PFSK-1 (cell line): ENCODE measurements around the gene KIF20B.

Experiments
- FOXP2 ChIP-seq: optimal IDR thresholded peaks from 2 replicates; pipeline ENCODE3; 2011; ENCODE audit warnings: borderline replicate concordance, control low read depth, inconsistent platforms; ENCODE audit not compliant: insufficient read depth; ENCODE audit errors: extremely low read length, extremely low read depth
- POLR2AphosphoS5 ChIP-seq: IDR thresholded peaks from 2 replicates; pipeline ENCODE4 v1.6.1; 2012; ENCODE audit warnings: low read depth, mild to moderate bottlenecking, control low read depth, low read length, moderate library complexity
- SIN3A ChIP-seq: IDR thresholded peaks from 2 replicates; pipeline ENCODE4 v1.6.1; 2012; ENCODE audit warnings: mild to moderate bottlenecking, low read length, moderate library complexity, borderline replicate concordance; ENCODE audit not compliant: insufficient read depth
- TAF1 ChIP-seq: IDR thresholded peaks from 2 replicates; pipeline ENCODE4 v1.6.1; 2012; ENCODE audit warnings: low read length, control low read depth, borderline replicate concordance; ENCODE audit not compliant: insufficient read depth
- TF ChIP-seq, protein P1 (sequence below), 2 experiments: IDR thresholded peaks; 2 replicates each; pipeline versions ENCODE4 v1.6.1 to v1.8.0; 2011 to 2012; ENCODE audit warnings: low read depth in 2 of 2, low read length in 2 of 2, control low read depth in 1 of 2, inconsistent platforms in 1 of 2, mild to moderate bottlenecking in 1 of 2, moderate library complexity in 1 of 2; ENCODE audit not compliant: insufficient read depth in 1 of 2

Gene KIF20B

DNA sequence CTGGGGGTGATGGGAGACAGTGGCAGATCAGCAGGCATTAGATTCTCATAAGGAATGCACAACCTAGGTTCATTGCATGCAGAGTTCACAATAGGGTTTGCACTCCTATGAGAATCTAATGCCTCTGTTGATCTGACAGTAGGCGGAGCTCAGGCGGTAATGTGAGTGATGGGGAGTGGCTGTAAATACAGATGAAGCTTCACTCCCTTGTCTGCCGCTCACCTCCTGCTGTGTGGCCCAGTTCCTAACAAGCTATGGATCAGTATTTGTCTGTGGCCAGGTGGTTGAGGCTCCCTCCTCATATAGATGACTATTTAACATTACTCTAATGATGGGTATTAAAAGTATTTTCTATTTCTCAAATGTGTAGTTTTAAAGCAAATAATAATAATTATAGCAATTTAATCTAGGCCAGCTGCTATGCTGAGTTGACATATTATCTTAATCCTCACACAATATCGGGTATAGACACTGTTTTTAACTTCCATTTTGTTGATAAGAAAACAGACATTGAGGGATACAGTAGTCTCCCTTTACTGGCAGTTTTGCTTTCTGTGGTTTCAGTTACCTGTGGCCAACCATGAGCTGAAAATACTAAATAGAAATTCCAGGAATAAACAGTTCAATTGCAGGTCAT is 39.9 kb downstream of the KIF20B start:
- TF ChIP-seq TAF1 (no peak), POLR2AphosphoS5 (no peak), FOXP2 (no peak), SIN3A (no peak)
- TF ChIP-seq, protein P1, sequence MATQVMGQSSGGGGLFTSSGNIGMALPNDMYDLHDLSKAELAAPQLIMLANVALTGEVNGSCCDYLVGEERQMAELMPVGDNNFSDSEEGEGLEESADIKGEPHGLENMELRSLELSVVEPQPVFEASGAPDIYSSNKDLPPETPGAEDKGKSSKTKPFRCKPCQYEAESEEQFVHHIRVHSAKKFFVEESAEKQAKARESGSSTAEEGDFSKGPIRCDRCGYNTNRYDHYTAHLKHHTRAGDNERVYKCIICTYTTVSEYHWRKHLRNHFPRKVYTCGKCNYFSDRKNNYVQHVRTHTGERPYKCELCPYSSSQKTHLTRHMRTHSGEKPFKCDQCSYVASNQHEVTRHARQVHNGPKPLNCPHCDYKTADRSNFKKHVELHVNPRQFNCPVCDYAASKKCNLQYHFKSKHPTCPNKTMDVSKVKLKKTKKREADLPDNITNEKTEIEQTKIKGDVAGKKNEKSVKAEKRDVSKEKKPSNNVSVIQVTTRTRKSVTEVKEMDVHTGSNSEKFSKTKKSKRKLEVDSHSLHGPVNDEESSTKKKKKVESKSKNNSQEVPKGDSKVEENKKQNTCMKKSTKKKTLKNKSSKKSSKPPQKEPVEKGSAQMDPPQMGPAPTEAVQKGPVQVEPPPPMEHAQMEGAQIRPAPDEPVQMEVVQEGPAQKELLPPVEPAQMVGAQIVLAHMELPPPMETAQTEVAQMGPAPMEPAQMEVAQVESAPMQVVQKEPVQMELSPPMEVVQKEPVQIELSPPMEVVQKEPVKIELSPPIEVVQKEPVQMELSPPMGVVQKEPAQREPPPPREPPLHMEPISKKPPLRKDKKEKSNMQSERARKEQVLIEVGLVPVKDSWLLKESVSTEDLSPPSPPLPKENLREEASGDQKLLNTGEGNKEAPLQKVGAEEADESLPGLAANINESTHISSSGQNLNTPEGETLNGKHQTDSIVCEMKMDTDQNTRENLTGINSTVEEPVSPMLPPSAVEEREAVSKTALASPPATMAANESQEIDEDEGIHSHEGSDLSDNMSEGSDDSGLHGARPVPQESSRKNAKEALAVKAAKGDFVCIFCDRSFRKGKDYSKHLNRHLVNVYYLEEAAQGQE (IDR thresholded peaks at IDR 0.05; ENCODE audit: insufficient read depth in 1 of 2, low read depth in 2 of 2, low read length in 2 of 2): no peak

GRCh38 chr10:89744026-89744425 is 42.6 kb downstream of the KIF20B start:
- TF ChIP-seq, protein P1 (IDR thresholded peaks at IDR 0.05; ENCODE audit: insufficient read depth in 1 of 2, low read depth in 2 of 2, low read length in 2 of 2): no peak
- TF ChIP-seq POLR2AphosphoS5 (no peak), SIN3A (no peak), TAF1 (no peak), FOXP2 (no peak)

DNA sequence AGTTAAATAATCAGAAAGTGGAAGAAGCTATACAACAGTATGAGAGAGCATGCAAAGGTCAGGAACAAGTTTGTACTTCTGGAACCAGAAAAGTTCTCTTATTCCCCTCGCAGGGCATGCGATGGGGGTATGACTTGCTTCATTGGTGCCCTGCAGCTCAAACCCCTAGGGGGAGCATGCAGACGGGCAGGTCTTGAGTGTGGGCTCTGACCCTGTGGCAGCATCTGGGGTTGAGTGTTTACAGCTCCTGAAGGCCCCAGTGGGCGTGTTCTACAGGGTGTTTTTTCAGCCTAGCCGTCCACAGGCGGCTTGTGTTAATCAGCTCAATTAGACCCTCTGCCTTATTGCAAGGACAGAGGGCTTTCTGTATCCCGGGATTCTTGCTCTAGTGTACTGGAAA is 44.5 kb downstream of the KIF20B start:
- TF ChIP-seq SIN3A (no peak), TAF1 (no peak), FOXP2 (no peak), POLR2AphosphoS5 (no peak)
- TF ChIP-seq, protein P1 (IDR thresholded peaks at IDR 0.05; ENCODE audit: insufficient read depth in 1 of 2, low read depth in 2 of 2, low read length in 2 of 2): no peak

DNA sequence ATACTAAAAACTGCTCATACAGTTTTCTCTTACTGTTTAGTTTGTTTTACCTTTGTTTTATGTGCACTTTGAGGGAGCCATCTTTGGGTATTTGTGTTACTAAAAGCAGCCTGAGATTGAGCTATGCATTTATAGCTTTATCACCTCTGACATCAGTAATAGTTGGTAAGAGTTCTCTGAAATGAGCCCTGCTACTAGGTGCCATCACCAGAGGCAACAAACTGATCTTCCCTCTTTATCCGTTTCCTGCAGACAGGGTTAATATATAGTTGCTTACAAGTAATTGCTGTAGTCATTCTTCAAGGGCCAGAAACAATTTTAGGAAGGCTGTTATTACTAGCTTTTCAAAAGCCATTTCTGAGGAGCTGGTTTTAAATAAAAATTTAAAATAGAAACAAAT is 49.1 kb downstream of the KIF20B start:
- TF ChIP-seq FOXP2: no peak

- TF ChIP-seq POLR2AphosphoS5 (no peak), FOXP2 (no peak), TAF1 (no peak), SIN3A (no peak)
- TF ChIP-seq, protein P1 (IDR thresholded peaks at IDR 0.05; ENCODE audit: insufficient read depth in 1 of 2, low read depth in 2 of 2, low read length in 2 of 2): no peak
Observed at GRCh38 chr10:89755374-89755773, 54.0 kb downstream of the KIF20B start.

DNA sequence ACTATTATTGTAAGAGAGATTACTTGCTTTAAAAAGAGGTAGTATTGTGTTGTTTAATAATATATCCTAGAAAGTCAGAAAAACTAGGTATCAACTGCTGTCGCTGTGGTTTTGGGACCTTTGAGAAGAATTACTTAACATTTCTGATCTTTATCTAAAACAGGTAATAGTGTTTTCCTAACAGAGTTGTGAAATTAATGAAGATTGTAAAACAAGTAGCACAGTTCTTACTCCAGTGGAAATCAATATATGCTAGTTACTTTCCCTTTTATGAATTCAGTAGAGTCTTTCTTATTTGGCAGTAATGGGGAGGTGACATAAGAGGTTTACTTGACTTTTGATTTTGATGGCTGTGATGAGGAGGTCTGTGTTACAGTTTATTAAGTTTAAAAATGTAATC is 58.1 kb downstream of the KIF20B start:
- TF ChIP-seq SIN3A: no peak
- TF ChIP-seq FOXP2: no peak
- TF ChIP-seq, protein P1 (IDR thresholded peaks at IDR 0.05; ENCODE audit: insufficient read depth in 1 of 2, low read depth in 2 of 2, low read length in 2 of 2): no peak
- TF ChIP-seq POLR2AphosphoS5: no peak
- TF ChIP-seq TAF1: no peak
